HEK293T (cell line): Measurements from ENCODE around the gene ENTPD1.
"Not testable (repeated sequence)": the region's sequence is repeated elsewhere in the genome, so short reads cannot be mapped to it uniquely, and the experiment has no call there.

ENCODE experiments used
- BHLHE40 ChIP-seq: fragments of 450-650 bp; IDR thresholded peaks from 2 replicates; pipeline ENCODE4 v1.6.1; 2016; ENCODE audit warnings: mild to moderate bottlenecking, moderate library complexity, borderline replicate concordance
- FOXK2 ChIP-seq: fragments of 450-650 bp; IDR thresholded peaks from 2 replicates; pipeline ENCODE4 v1.6.1; 2016; ENCODE audit warnings: mild to moderate bottlenecking
- HDGF ChIP-seq: fragments of 450-650 bp; IDR thresholded peaks from 2 replicates; pipeline ENCODE4 v1.6.1; 2017; ENCODE audit warnings: antibody characterized with exemption, borderline replicate concordance
- NFRKB ChIP-seq: fragments of 450-650 bp; IDR thresholded peaks from 2 replicates; pipeline ENCODE4 v1.6.1; 2016; ENCODE audit warnings: mild to moderate bottlenecking, moderate library complexity
- SP1 ChIP-seq: fragments of 450-650 bp; IDR thresholded peaks from 2 replicates; pipeline ENCODE4 v1.6.1; 2017
- SUZ12 ChIP-seq: fragments of 450-650 bp; IDR thresholded peaks from 2 replicates; pipeline ENCODE4 v1.6.1; 2016; ENCODE audit warnings: mild to moderate bottlenecking
- TARDBP ChIP-seq: fragments of 450-650 bp; IDR thresholded peaks from 2 replicates; pipeline ENCODE4 v1.6.1; 2016
- ZNF384 ChIP-seq: fragments of 450-650 bp; IDR thresholded peaks from 2 replicates; pipeline ENCODE4 v1.6.1; 2016

- not testable (repeated sequence) for TF ChIP-seq HDGF, BHLHE40, ZNF384, SUZ12, NFRKB, TARDBP, SP1, FOXK2
These were observed 17.5 kb downstream of the ENTPD1 start for GRCh38 chr10:95773454-95773853.
